Immature natural killer cell (primary cell): ENCODE results near the gene BEND7. TPM values are rescaled to one million over a fixed set of nuclear protein-coding genes. Genes with fewer than 3 reads are reported as not detected.
"Not testable (repeated sequence)": the region's sequence is repeated elsewhere in the genome, so short reads cannot be mapped to it uniquely, and the experiment has no call there.

ENCODE experiments used
- DNase-seq, 3 donors: peaks; one replicate each; pipeline ENCODE4 v3.0.0; 2022; ENCODE audit warnings: mixed read lengths in 1 of 3
- H3K27ac Mint-ChIP-seq, 6 donors: one replicate each; pipeline ENCODE4 v1.8.0; 2020; ENCODE audit warnings: mixed read lengths in 6 of 6, mild to moderate bottlenecking in 5 of 6, inconsistent platforms in 4 of 6, moderate library complexity in 3 of 6
- H3K27me3 Mint-ChIP-seq, 3 donors: one replicate each; pipeline ENCODE4 v1.8.0; 2020 to 2021; ENCODE audit warnings: low read depth in 3 of 3, mild to moderate bottlenecking in 3 of 3, mixed read lengths in 3 of 3, moderate library complexity in 3 of 3, inconsistent platforms in 1 of 3
- H3K36me3 Mint-ChIP-seq, 3 donors: one replicate each; pipeline ENCODE4 v1.8.0; 2020; ENCODE audit warnings: mixed read lengths in 3 of 3, inconsistent platforms in 2 of 3, mild to moderate bottlenecking in 2 of 3
- H3K4me1 Mint-ChIP-seq, 2 donors: one replicate each; pipeline ENCODE4 v1.8.0; 2020; ENCODE audit warnings: inconsistent platforms in 2 of 2, mild to moderate bottlenecking in 2 of 2, mixed read lengths in 2 of 2, moderate library complexity in 1 of 2
- H3K4me3 Mint-ChIP-seq, 5 donors: one replicate each; pipeline ENCODE4 v1.8.0; 2020; ENCODE audit warnings: mild to moderate bottlenecking in 5 of 5, mixed read lengths in 5 of 5, inconsistent platforms in 3 of 5, moderate library complexity in 3 of 5
- H3K9me3 Mint-ChIP-seq, 6 donors: one replicate each; pipeline ENCODE4 v1.8.0; 2020; ENCODE audit warnings: mild to moderate bottlenecking in 6 of 6, mixed read lengths in 6 of 6, inconsistent platforms in 4 of 6, moderate library complexity in 3 of 6
- polyA plus RNA-seq, 3 donors: library from polyadenylated mRNA; unstranded; fragments of 300-500 nt; fragmentation: Illumina TruSeq; gene quantifications; one replicate each; pipeline ENCODE4 v1.2.3, GENCODE V29; 2021

The BEND7 gene
- polyA plus RNA-seq, 3 donors from 2014 or later: not detected

- no peak for DNase-seq
- Mint-ChIP-seq H3K4me1 (peaks cover 0 to under 1% of the 10 kb centered on the region in 2 donors), H3K9me3 (no peaks in the 10 kb centered on the region), H3K36me3 (no peaks in the 10 kb centered on the region), H3K27me3 (peaks cover 3 to 11% (median 10%) of the 10 kb centered on the region in 3 donors), H3K27ac (no peak overlapping the region), H3K4me3 (no peak overlapping the region)
Observed at GRCh38 chr10:13445656-13446400, 83.0 kb downstream of the BEND7 start.

GRCh38 chr10:13441476-13441875 is 87.3 kb downstream of the BEND7 start:
- no peaks in the 10 kb centered on the region for H3K36me3 Mint-ChIP-seq
- H3K27me3 Mint-ChIP-seq: peaks cover 1 to 17% (median 9%) of the 10 kb centered on the region in 3 donors
- H3K27ac Mint-ChIP-seq: no peak overlapping the region
- H3K9me3 Mint-ChIP-seq: no peaks in the 10 kb centered on the region
- no peak overlapping the region for H3K4me3 Mint-ChIP-seq
- no peak for DNase-seq
- H3K4me1 Mint-ChIP-seq: peaks cover 10 to 12% of the 10 kb centered on the region in 2 donors

- no peaks in the 10 kb centered on the region for H3K9me3 Mint-ChIP-seq
- no peak overlapping the region for H3K27ac Mint-ChIP-seq
- DNase-seq: peak; percentile 26 to 45 (median 36)
- H3K36me3 Mint-ChIP-seq: no peaks in the 10 kb centered on the region
- peaks cover 10 to 12% of the 10 kb centered on the region in 2 donors for H3K4me1 Mint-ChIP-seq
- peak overlapping the region in 3 of 5 donors; percentile 41 to 53 (median 42) for H3K4me3 Mint-ChIP-seq
- H3K27me3 Mint-ChIP-seq: peaks cover 1 to 17% (median 10%) of the 10 kb centered on the region in 3 donors
Observed at GRCh38 chr10:13440185-13441061, 88.4 kb downstream of the BEND7 start.

- Mint-ChIP-seq H3K9me3 (no peaks in the 10 kb centered on the region), H3K4me3 (peak overlapping the region in 3 of 5 donors; percentile 10 to 57 (median 51)), H3K27ac (no peak overlapping the region), H3K36me3 (no peaks in the 10 kb centered on the region), H3K4me1 (peaks cover 10 to 12% of the 10 kb centered on the region in 2 donors), H3K27me3 (peaks cover 1 to 17% (median 10%) of the 10 kb centered on the region in 3 donors)
- DNase-seq: no peak
Observed at GRCh38 chr10:13439313-13440184, 89.3 kb downstream of the BEND7 start.

GRCh38 chr10:13437026-13437555 is 91.7 kb downstream of the BEND7 start:
- no peaks in the 10 kb centered on the region for H3K9me3 Mint-ChIP-seq
- H3K4me1 Mint-ChIP-seq: peaks cover 10 to 12% of the 10 kb centered on the region in 2 donors
- H3K27ac Mint-ChIP-seq: no peak overlapping the region
- no peak for DNase-seq
- peaks cover 1 to 13% (median 8%) of the 10 kb centered on the region in 3 donors for H3K27me3 Mint-ChIP-seq
- no peaks in the 10 kb centered on the region for H3K36me3 Mint-ChIP-seq
- no peak overlapping the region for H3K4me3 Mint-ChIP-seq

- not testable (repeated sequence) for H3K27ac Mint-ChIP-seq, DNase-seq, H3K4me3 Mint-ChIP-seq, H3K9me3 Mint-ChIP-seq, H3K4me1 Mint-ChIP-seq, H3K36me3 Mint-ChIP-seq
- H3K27me3 Mint-ChIP-seq: peaks cover 0 to 11% (median under 1%) of the 10 kb centered on the region in 3 donors
Observed at GRCh38 chr10:13427943-13428342, 100.9 kb downstream of the BEND7 start.

- no peak overlapping the region for H3K27ac Mint-ChIP-seq
- H3K4me3 Mint-ChIP-seq: no peak overlapping the region
- peaks cover 0 to 4% (median 0%) of the 10 kb centered on the region in 6 donors for H3K9me3 Mint-ChIP-seq
- no peaks in the 10 kb centered on the region for H3K36me3 Mint-ChIP-seq
- DNase-seq: no peak
- H3K27me3 Mint-ChIP-seq: peaks cover 0 to 15% (median 5%) of the 10 kb centered on the region in 3 donors
- H3K4me1 Mint-ChIP-seq: no peaks in the 10 kb centered on the region
Observed at GRCh38 chr10:13425397-13425796, 103.4 kb downstream of the BEND7 start.

- H3K9me3 Mint-ChIP-seq: peaks cover 0 to 4% (median 0%) of the 10 kb centered on the region in 6 donors
- DNase-seq: no peak
- no peaks in the 10 kb centered on the region for H3K36me3 Mint-ChIP-seq
- no peak overlapping the region for H3K4me3 Mint-ChIP-seq
- H3K4me1 Mint-ChIP-seq: no peaks in the 10 kb centered on the region
- H3K27ac Mint-ChIP-seq: no peak overlapping the region
- peaks cover 0 to 14% (median 5%) of the 10 kb centered on the region in 3 donors for H3K27me3 Mint-ChIP-seq
Observed at GRCh38 chr10:13422800-13423199, 106.0 kb downstream of the BEND7 start.

- H3K4me3 Mint-ChIP-seq: no peak overlapping the region
- H3K27me3 Mint-ChIP-seq: peaks cover 2 to 19% (median 5%) of the 10 kb centered on the region in 3 donors
- H3K9me3 Mint-ChIP-seq: peaks cover 0 to 4% (median 0%) of the 10 kb centered on the region in 6 donors
- no peaks in the 10 kb centered on the region for H3K4me1 Mint-ChIP-seq
- no peak overlapping the region for H3K27ac Mint-ChIP-seq
- no peak for DNase-seq
- H3K36me3 Mint-ChIP-seq: no peaks in the 10 kb centered on the region
Observed at GRCh38 chr10:13421382-13421917, 107.4 kb downstream of the BEND7 start.

- Mint-ChIP-seq H3K27ac (no peak overlapping the region), H3K27me3 (peaks cover 2 to 19% (median 5%) of the 10 kb centered on the region in 3 donors), H3K4me3 (no peak overlapping the region)
Observed at GRCh38 chr10:13420532-13421307, 108.1 kb downstream of the BEND7 start.

GRCh38 chr10:13417459-13418126 is 111.2 kb downstream of the BEND7 start:
- Mint-ChIP-seq H3K4me3 (no peak overlapping the region), H3K27me3 (peaks cover 2 to 12% (median 4%) of the 10 kb centered on the region in 3 donors), H3K9me3 (peaks cover 0 to 1% (median 0%) of the 10 kb centered on the region in 6 donors), H3K4me1 (no peaks in the 10 kb centered on the region), H3K36me3 (no peaks in the 10 kb centered on the region), H3K27ac (no peak overlapping the region)
- no peak for DNase-seq

More at GRCh38 chr10:13420532-13421307, 108.1 kb downstream of the BEND7 start:
- no peaks in the 10 kb centered on the region for H3K4me1 Mint-ChIP-seq
- H3K36me3 Mint-ChIP-seq: no peaks in the 10 kb centered on the region
- H3K9me3 Mint-ChIP-seq: peaks cover 0 to 4% (median 0%) of the 10 kb centered on the region in 6 donors
- no peak for DNase-seq

- Mint-ChIP-seq H3K4me3 (no peak overlapping the region), H3K9me3 (peaks cover 0 to 1% (median 0%) of the 10 kb centered on the region in 6 donors), H3K27ac (no peak overlapping the region), H3K36me3 (no peaks in the 10 kb centered on the region), H3K27me3 (peaks cover 2 to 13% (median 5%) of the 10 kb centered on the region in 3 donors), H3K4me1 (no peaks in the 10 kb centered on the region)
- no peak for DNase-seq
Observed at GRCh38 chr10:13416760-13417159, 112.1 kb downstream of the BEND7 start.
